C4-2B (cell line): ENCODE measurements around the gene PPM1E.

ENCODE experiments used
- ZFX ChIP-seq: fragments of 450-650 bp; IDR thresholded peaks from 2 replicates; pipeline ENCODE4 v1.6.1; 2017
- TF ChIP-seq, protein P1 (sequence below): fragments of 450-650 bp; conservative IDR thresholded peaks from 2 replicates; pipeline ENCODE4 v1.5.1; 2017; ENCODE audit warnings: mild to moderate bottlenecking

DNA sequence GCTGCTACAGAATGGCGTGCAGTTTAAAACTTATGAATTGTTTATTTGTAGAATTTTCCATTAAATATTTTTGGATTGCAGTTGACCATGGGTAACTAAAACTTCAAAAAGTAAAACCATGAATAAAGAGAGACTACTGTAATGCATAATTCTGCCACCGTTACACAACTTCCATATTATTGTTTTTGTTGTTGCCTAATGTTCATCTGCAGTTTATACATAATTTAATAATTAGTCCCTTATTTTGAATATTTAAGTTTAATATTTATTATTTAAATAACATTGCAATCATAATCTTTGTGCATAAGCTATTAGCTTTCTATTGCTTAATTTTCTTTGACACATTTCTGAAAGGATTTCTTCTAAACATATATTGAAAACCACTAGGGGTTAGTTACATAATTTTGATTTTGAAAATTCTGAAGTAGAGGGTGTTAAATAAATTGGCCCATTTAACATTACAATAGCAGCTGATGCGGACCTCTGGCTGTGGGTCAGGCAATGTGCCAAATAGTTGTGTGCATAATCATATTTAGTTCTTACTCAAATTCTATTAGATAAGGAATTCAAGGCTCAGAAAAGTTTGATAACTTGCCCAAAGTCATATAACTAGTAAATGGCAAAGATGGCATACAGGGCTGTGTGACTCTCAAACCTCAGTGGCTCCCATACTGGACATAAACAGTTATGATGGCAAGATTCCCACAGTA lies 31.1 kb downstream of the PPM1E start:
- TF ChIP-seq, protein P1, sequence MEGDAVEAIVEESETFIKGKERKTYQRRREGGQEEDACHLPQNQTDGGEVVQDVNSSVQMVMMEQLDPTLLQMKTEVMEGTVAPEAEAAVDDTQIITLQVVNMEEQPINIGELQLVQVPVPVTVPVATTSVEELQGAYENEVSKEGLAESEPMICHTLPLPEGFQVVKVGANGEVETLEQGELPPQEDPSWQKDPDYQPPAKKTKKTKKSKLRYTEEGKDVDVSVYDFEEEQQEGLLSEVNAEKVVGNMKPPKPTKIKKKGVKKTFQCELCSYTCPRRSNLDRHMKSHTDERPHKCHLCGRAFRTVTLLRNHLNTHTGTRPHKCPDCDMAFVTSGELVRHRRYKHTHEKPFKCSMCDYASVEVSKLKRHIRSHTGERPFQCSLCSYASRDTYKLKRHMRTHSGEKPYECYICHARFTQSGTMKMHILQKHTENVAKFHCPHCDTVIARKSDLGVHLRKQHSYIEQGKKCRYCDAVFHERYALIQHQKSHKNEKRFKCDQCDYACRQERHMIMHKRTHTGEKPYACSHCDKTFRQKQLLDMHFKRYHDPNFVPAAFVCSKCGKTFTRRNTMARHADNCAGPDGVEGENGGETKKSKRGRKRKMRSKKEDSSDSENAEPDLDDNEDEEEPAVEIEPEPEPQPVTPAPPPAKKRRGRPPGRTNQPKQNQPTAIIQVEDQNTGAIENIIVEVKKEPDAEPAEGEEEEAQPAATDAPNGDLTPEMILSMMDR, result no peak
- no peak for TF ChIP-seq ZFX
